ENCODE measurements around the gene ADGRG6.

The ADGRG6 gene

DNA sequence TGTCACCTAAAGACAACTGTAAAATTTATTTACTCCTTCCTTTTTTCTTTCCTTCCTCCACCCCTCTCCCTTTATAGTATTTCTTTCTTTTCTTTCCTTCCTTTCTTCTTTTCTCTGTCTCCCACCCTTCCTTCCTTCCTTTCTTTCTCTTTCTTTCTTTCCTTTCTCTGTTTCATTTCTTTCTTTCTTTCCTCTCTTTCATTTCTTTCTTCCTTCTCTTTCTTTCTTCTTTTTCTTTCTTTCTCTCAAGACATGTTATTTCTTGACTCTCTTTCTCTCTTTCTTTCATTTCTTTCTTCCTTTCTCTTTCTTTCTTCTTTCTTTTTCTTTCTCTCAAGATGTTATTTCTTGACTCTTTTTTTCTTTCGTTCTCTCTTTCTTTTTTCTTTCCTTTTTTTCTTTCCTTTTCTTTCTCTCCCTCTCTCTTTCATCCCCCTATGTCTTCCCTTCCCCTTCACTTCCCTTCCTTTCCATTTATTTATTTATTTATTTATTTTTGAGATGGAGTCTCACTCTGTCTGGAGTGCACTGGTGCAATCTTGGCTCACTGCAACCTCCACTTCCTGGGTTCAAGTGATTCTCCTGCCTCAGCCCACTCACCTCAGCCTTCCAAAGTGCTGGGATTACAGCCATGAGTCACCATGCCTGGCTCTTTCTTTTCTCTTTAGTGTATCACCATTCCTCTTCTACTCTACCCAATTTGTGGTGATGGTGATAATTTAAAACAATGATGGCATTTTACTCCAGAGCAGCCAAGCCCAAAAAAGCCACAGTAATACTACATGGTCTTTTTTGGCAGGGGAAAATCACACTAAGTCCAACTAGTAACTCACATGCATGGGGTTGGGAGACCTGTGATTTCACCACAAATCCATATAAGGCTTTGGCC lies 188.2 kb downstream of the ADGRG6 start:
- peak; percentile 20 for DNase-seq (ENCODE audit: low spot score)
